ENCODE data around the gene SRMS. TPM values are rescaled to one million over a fixed set of nuclear protein-coding genes. Genes with fewer than 3 reads are reported as not detected.

Gene SRMS
- total RNA-seq, 1 experiment from 2014 or later, result not detected

DNA sequence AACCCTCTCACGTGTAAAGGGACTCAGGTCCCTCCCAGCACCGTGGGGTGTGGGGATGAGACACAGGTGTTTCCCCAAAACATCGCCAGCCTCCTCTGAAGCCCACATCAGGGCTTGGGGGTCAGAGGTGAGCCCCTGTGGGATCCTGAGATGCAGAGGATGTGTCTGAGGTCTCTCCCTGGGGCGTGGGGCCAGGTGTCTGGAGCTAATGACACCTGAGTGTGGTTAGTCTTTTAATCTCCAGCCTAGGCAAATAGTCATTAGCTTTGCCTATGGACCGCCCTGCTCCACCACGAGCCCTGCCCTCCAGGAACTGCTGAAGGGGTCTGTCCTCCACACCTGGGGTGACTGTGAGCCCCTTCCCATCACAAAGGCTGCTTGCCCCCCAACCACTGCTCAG, 1.7 kb downstream of the SRMS start:
- H3K36me3 ChIP-seq, result no peaks in the 10 kb centered on the region
- no peak for DNase-seq (ENCODE audit: low read depth in 1 of 2, low spot score in 2 of 2)
- H3K9me3 ChIP-seq (replicated peaks), result no peaks in the 10 kb centered on the region
- peaks cover 35% of the 10 kb centered on the region for H3K27me3 ChIP-seq (replicated peaks)
- no peak overlapping the region for H3K27ac ChIP-seq
- H3K4me3 ChIP-seq, result no peak overlapping the region
- H3K4me1 ChIP-seq (replicated peaks), result peaks cover 1% of the 10 kb centered on the region

DNA sequence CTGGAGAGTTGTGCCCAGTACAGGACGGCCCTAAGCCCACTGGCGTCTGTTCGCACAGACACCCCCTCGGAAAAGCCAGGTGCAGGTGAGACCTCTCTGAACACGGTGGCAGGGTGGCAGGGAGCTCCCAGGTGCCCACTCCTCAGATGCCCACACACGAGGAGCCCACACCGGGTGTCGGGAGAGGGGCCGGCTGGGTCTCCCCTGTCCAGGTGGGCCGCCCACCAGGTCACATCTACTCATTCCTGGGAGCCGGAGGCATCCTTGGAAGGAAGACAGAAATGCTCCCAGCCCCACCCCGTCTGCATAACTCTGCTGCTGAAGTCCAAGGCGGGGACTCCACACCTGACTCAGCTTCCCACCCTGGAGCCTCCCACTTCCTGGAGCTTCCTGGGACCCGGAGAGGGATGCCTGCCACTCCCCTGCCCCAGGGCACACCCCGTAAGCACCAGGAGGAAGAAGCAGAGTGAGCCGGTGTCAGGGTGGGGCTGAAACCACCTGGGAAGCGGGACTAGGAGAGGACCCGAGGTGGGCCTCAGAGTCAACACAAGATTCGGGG, 2.5 kb downstream of the SRMS start:
- Histone ChIP-seq H3K36me3 (no peaks in the 10 kb centered on the region), H3K27me3 (replicated peaks) (peaks cover 35% of the 10 kb centered on the region), H3K4me1 (replicated peaks) (peaks cover 7% of the 10 kb centered on the region), H3K27ac (no peak overlapping the region), H3K9me3 (replicated peaks) (no peaks in the 10 kb centered on the region), H3K4me3 (no peak overlapping the region)
- no peak for DNase-seq (ENCODE audit: low read depth in 1 of 2, low spot score in 2 of 2)

DNA sequence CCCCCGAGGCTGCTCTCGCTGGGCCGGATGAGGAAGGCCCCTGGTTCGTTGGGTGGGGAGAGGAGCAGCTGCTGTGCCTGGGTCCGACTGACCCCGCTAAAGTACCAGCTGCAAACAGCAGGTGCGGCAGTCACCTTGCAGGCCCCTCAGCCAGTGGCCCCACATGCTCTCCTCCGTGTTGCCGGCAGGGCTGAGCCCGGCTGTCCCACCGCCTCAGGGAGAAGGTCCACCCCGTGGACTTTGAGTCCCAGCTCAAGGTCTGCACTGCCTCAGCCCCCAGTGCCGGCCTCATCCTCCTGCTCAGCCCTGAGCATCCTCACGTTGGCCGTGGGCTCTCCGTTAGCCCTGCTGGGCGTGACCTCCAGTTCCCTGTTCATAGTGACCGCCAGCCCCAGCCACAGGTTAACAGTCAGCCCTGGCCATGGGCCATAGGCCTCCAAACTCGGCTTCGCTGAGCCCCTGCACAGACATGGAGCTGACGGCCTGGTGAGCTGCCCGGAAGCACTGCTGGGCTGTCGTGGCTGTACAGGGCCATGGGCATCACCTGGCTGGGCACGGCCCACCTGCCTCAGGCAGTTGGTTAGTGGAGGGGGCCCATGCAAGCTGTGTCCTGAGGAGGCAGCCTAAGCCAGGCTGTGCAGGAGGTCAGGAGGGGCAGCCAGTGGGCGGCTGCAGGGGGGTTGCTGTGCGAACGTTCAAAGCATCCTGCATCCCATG, 3.1 kb downstream of the SRMS start:
- no peak for DNase-seq (ENCODE audit: low read depth in 1 of 2, low spot score in 2 of 2)
- Histone ChIP-seq H3K4me3 (no peak overlapping the region), H3K4me1 (replicated peaks) (peaks cover 7% of the 10 kb centered on the region), H3K9me3 (replicated peaks) (no peaks in the 10 kb centered on the region), H3K36me3 (no peaks in the 10 kb centered on the region), H3K27ac (no peak overlapping the region), H3K27me3 (replicated peaks) (peaks cover 30% of the 10 kb centered on the region)

DNA sequence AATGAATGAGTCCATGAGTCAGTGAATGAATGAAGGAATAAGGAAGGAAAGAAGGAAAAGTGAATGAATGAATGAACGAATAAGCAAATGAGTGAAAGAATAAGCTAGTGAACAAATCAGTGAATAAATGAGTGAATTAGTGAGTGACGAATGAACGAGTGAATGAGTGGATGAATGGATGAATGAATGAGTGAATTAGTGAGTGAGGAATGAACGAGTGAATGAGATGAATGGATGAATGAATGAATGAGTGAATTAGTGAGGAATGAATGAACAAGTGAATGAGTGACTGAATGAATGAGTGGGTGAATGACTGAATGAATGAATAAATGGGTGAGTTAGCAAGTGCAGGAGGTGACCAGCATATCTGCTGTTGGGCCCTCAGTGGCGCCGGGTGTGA, 3.8 kb downstream of the SRMS start:
- no peak for DNase-seq (ENCODE audit: low read depth in 1 of 2, low spot score in 2 of 2)
- no peak overlapping the region for H3K27ac ChIP-seq
- H3K4me3 ChIP-seq, result no peak overlapping the region
- no peaks in the 10 kb centered on the region for H3K9me3 ChIP-seq (replicated peaks)
- H3K36me3 ChIP-seq, result no peaks in the 10 kb centered on the region
- H3K27me3 ChIP-seq (replicated peaks), result peaks cover 27% of the 10 kb centered on the region
- peaks cover 7% of the 10 kb centered on the region for H3K4me1 ChIP-seq (replicated peaks)

DNA sequence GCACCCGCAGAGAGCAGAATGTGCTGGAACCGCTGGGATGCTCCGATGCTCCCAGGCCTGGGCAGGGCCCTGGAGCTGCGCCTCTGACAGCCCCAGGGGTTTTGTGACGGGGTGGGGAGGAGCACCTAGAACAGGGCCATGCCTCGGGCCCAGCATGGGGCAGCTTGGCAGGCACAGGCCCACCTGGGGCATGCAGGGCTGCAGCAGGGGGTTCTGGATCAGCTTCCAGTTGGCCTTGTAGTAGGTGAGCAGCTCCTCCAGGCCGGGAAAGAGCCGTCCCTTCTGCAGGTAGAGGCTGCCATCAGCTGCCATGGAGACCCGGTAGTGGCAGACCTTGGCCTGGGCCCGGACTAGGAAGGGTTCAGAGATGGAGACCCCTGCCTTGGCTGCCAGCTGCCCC, 4.4 kb downstream of the SRMS start:
- H3K27me3 ChIP-seq (replicated peaks), result peaks cover 21% of the 10 kb centered on the region
- H3K9me3 ChIP-seq (replicated peaks), result no peaks in the 10 kb centered on the region
- no peaks in the 10 kb centered on the region for H3K36me3 ChIP-seq
- H3K27ac ChIP-seq, result no peak overlapping the region
- H3K4me1 ChIP-seq (replicated peaks), result peaks cover 7% of the 10 kb centered on the region
- no peak for DNase-seq (ENCODE audit: low read depth in 1 of 2, low spot score in 2 of 2)
- H3K4me3 ChIP-seq, result no peak overlapping the region

DNA sequence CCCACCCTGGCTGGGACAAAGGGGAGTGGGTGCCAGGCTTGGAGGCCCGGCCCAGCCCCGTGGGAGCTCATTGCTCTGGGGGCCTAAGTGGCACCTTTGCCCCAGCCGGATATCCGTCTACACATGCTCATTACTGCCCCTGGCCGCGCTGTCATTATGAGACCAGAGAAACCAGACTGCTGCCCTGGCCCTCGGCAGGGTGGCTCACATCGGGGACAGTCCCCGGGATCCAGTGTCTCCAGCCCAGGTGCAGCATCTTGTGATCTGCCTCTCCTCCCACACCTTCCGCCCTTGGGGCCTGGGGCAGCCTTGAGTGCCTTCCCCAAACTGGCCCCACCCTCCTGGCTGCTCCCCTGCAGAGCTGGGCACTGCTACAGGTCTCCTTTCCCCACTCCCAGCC, 4.9 kb downstream of the SRMS start:
- DNase-seq (ENCODE audit: low read depth in 1 of 2, low spot score in 2 of 2), result no peak
- H3K27me3 ChIP-seq (replicated peaks), result peaks cover 17% of the 10 kb centered on the region

DNA sequence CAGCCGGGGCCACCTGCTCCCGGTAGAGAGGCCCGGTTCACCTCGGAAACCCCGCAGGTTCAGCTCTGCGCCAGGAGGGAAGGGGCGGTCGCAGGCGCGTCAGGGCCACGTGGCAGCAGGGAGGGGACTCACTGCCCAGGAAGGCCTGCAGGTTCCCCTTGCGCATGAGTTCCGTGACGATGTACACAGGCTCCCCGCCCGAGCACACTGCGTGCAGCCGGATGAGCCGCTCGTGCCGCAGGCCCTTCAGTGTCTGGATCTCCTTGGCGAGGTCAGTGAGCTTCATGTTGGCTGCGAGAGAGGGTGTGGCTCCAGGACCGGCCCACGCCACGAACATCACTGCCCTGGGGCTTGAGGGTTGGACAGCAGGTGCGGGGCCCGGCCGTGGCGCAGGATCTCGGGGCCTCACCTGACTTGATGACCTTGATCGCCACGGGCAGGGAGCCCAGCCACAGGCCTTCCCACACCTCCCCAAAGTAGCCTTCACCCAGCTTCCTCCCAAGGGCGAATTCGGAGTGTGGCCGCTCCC, 5.5 kb downstream of the SRMS start:
- no peak overlapping the region for H3K4me3 ChIP-seq
- H3K27me3 ChIP-seq (replicated peaks), result peaks cover 12% of the 10 kb centered on the region
- no peak for DNase-seq (ENCODE audit: low read depth in 1 of 2, low spot score in 2 of 2)
- no peak overlapping the region for H3K27ac ChIP-seq
- no peaks in the 10 kb centered on the region for H3K9me3 ChIP-seq (replicated peaks)
- no peaks in the 10 kb centered on the region for H3K36me3 ChIP-seq
- H3K4me1 ChIP-seq (replicated peaks), result peaks cover 14% of the 10 kb centered on the region

More for the DNA sequence above, 4.9 kb downstream of the SRMS start:
- Histone ChIP-seq H3K9me3 (replicated peaks) (no peaks in the 10 kb centered on the region), H3K4me3 (no peak overlapping the region), H3K4me1 (replicated peaks) (peaks cover 10% of the 10 kb centered on the region), H3K27ac (no peak overlapping the region), H3K36me3 (no peaks in the 10 kb centered on the region)

DNA sequence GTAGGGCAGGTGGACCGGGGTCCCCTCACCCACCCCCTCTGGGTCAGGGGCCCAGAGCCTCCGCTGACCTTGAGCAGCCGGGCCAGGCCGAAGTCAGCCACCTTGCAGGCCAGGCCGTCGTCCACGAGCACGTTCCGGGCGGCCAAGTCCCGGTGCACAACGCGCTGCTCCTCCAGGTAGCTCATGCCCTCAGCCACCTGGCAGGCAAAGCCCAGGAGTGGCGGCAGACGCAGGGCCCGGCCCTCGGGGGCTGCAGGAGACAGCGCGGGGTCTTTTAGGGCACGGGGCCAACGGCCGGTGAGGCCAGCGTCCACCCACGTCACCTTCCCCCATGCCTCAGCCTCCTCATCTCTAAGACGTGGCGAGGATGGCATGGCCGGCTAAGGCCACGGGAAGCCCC, 6.2 kb downstream of the SRMS start:
- peaks cover 14% of the 10 kb centered on the region for H3K4me1 ChIP-seq (replicated peaks)
- H3K9me3 ChIP-seq (replicated peaks), result no peaks in the 10 kb centered on the region
- DNase-seq (ENCODE audit: low read depth in 1 of 2, low spot score in 2 of 2), result no peak
- peaks cover 7% of the 10 kb centered on the region; the same call in 1 of the 2 replicates for H3K27me3 ChIP-seq (replicated peaks)
- no peak overlapping the region for H3K4me3 ChIP-seq
- H3K27ac ChIP-seq, result no peak overlapping the region
- no peaks in the 10 kb centered on the region for H3K36me3 ChIP-seq

DNA sequence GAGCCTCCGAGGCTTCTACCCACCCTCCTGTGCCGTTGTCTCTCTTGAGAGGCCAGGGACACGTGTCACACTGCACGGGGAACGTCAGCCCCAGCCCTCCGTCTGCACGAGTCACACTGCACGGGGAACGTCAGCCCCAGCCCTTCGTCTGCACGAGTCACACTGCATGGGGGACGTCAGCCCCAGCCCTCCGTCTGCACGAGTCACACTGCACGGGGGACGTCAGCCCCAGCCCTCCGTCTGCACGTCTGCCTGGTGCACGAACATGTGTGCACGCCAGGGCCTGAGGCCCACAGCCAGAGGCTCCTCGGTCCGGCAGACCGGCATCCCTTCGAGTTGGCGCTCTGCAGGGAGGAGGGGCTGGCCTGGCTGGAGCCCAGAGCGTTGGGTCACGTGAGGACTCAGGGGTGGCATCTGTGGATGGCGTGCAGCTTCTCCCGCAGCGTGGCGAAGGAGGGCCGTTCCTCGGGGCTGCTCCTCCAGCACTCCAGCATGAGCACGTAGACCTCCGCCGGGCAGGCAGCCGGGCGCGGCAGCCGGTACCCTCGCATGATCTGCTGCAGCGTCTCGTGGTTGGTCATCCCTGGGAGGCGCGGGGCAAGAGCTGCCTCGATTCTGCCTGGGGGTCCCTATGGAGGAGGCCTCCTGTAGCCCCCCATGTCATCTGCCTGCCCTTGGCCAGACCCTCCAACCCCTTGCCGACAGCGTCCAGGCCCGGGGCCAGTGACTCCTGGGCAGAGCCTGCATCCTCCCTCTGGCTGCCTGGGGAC, 6.9 kb downstream of the SRMS start:
- Histone ChIP-seq H3K36me3 (no peaks in the 10 kb centered on the region), H3K4me3 (no peak overlapping the region), H3K4me1 (replicated peaks) (peaks cover 14% of the 10 kb centered on the region), H3K27me3 (replicated peaks) (peaks cover 7% of the 10 kb centered on the region; the same call in 1 of the 2 replicates), H3K9me3 (replicated peaks) (no peaks in the 10 kb centered on the region), H3K27ac (no peak overlapping the region)
- no peak for DNase-seq (ENCODE audit: low read depth in 1 of 2, low spot score in 2 of 2)

DNA sequence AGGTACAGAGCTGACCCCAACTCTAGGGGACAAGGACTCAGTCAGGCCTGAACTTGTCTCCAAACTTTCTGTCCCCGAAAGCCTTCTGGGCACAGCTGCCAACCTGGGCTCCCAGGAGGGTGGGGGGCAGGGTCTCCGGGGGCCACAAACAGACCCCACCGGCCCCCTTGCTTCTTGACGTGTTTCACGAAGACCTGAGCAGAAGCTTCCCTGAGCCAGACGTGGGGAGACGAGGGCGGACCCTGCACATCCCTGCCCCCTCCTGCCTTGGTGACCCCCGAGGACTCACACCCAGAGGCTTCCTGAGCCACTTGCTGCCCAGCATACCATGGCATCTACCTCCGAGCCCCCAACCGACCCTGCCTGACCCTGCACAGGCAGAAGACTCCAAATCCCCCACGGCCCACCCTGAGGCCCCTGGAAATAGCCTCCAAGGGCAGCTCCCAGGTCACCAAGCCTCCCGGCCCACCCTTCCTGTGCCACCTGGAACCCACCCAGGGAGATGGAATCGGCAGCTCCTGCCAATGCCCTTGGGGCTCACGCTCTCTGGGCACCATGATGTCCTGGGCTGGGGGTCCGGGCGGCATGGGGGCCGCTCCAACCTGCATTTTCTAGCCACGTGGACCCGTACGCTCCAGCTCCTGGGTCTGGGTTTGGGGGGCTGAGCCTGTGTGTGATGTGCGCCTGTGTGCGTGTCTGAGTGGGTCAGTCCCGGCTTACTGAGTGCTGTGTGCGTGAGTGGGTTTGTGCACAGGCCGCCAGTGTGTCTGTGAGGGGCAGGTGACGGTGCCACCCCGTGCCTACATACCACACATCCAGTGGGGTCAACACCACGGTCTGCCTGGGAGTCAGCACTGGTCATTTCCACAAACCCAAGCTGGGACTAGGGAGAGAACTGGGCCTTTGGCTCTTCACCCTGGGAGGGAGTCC, 7.8 kb downstream of the SRMS start:
- Histone ChIP-seq H3K4me1 (replicated peaks) (peaks cover 14% of the 10 kb centered on the region), H3K27ac (no peak overlapping the region), H3K4me3 (no peak overlapping the region), H3K9me3 (replicated peaks) (no peaks in the 10 kb centered on the region), H3K36me3 (no peaks in the 10 kb centered on the region), H3K27me3 (replicated peaks) (peaks cover 14% of the 10 kb centered on the region)
- DNase-seq (ENCODE audit: low read depth in 1 of 2, low spot score in 2 of 2), result no peak

DNA sequence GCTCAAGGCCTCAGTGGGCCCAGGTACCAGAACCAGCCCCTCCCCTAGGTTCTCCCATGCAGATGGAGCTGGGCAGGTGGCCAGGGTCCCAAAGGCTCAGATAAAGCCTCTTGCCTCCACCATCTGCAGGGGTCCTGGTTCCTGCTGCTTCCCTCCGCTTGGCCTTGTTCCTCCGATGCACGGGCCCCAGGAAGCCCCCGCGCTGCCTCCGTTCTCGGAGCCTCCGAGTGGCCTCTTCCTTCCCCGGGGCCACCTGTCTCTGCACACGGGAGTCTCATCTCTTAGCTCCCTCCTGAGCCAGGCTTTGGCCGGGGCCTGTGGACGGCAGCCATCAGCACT, 8.5 kb downstream of the SRMS start:
- peaks cover 14% of the 10 kb centered on the region for H3K4me1 ChIP-seq (replicated peaks)
- H3K27ac ChIP-seq, result no peak overlapping the region
- no peaks in the 10 kb centered on the region for H3K36me3 ChIP-seq
- H3K27me3 ChIP-seq (replicated peaks), result peaks cover 18% of the 10 kb centered on the region
- no peak overlapping the region for H3K4me3 ChIP-seq
- no peak for DNase-seq (ENCODE audit: low read depth in 1 of 2, low spot score in 2 of 2)
- H3K9me3 ChIP-seq (replicated peaks), result no peaks in the 10 kb centered on the region

DNA sequence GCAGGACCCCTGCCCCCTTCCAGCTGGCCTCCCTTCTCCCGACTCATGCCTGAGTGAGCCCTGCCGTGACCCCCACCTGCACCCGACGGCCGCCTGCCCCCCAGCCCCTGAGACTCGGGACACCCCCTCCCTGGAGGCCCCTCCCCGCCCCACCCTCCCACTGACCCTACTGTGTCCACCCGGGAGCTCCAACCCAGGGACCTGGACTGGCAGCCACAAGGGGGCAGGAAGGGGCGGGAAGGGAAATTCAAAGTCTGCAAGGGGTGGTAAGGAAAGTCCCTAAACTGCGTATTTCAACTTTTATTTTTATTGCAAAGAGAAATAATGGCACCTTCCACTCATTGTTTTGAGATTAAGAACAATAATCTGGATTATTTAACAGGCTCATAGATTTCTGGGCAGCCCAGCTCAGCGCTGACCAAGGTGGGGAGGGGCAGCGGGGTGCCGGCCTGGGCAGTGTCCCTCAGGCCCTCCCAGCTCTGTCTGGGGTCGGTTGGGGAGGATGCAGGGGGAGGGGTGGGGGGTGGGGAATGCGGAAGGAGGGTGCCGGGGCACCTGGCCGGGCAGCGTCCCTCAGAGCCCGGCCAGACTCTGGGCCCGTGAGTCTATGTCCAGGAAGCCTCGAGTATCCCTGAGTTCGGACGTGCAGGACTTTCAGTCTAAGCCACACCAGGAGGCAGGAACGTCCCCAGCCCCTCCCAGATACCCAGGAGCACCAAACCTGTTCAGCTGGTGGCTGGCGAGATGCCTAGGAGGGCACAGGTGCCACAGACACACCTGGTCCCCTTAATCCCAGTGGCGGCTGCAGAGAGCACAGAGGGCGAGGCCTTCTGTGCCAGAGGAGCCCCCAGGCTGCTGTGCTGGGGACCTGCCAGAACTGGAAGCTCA, 9.1 kb downstream of the SRMS start:
- Histone ChIP-seq H3K36me3 (no peaks in the 10 kb centered on the region), H3K9me3 (replicated peaks) (no peaks in the 10 kb centered on the region), H3K27me3 (replicated peaks) (peaks cover 20% of the 10 kb centered on the region), H3K4me1 (replicated peaks) (peaks cover 14% of the 10 kb centered on the region), H3K4me3 (peak overlapping the region; percentile 15), H3K27ac (no peak overlapping the region)
- DNase-seq (ENCODE audit: low read depth in 1 of 2, low spot score in 2 of 2), result peak in 1 of 2 experiments; percentile 72
